Neural crest cell (in vitro differentiated cells): ENCODE results near the gene FRMD5. TPM values are rescaled to one million over a fixed set of nuclear protein-coding genes. Genes with fewer than 3 reads are reported as not detected.

Experiments used
- DNase-seq: peaks from one replicate; pipeline ENCODE4 v3.0.0; 2021; ENCODE audit warnings: low read depth, mixed read lengths, low spot score
- H3K27ac Mint-ChIP-seq: one replicate; pipeline ENCODE4 v1.8.0; 2021; ENCODE audit warnings: mild to moderate bottlenecking, mixed read lengths; ENCODE audit not compliant: unreplicated experiment
- H3K27me3 Mint-ChIP-seq: 2 replicates; pipeline ENCODE4 v1.8.0; 2021; ENCODE audit warnings: low read depth, mild to moderate bottlenecking, mixed read lengths
- H3K36me3 Mint-ChIP-seq: 2 replicates; pipeline ENCODE4 v1.8.0; 2021; ENCODE audit warnings: low read depth, mild to moderate bottlenecking, mixed read lengths
- H3K4me1 Mint-ChIP-seq: 2 replicates; pipeline ENCODE4 v1.8.0; 2021; ENCODE audit warnings: mixed read lengths
- H3K4me3 Mint-ChIP-seq: one replicate; pipeline ENCODE4 v1.8.0; 2021; ENCODE audit warnings: mild to moderate bottlenecking, mixed read lengths
- H3K9me3 Mint-ChIP-seq: 2 replicates; pipeline ENCODE4 v1.8.0; 2021; ENCODE audit warnings: mixed read lengths
- CTCF ChIP-seq: fragments of 200-600 bp; sonication (generic); conservative IDR thresholded peaks from 2 replicates; pipeline ENCODE4 v1.5.0; 2021; ENCODE audit warnings: antibody characterized with exemption, mild to moderate bottlenecking
- total RNA-seq: library from RNA; stranded (reverse); gene quantifications from 2 replicates; pipeline ENCODE4 v1.2.1, GENCODE V29; 2021

FRMD5 gene
- total RNA-seq, 1 donor from 2014 or later, result 4.3 TPM

- TF ChIP-seq CTCF, result no peak
Measured at GRCh38 chr15:43898891-43899290, 296.2 kb downstream of the FRMD5 start.

GRCh38 chr15:43896543-43896942 is 298.5 kb downstream of the FRMD5 start:
- Mint-ChIP-seq H3K36me3 (no peaks in the 10 kb centered on the region), H3K4me3 (no peak overlapping the region), H3K9me3 (no peaks in the 10 kb centered on the region), H3K4me1 (peaks cover 19% of the 10 kb centered on the region), H3K27ac (no peak overlapping the region), H3K27me3 (no peaks in the 10 kb centered on the region)
- no peak for DNase-seq
- no peak for TF ChIP-seq CTCF

More at GRCh38 chr15:43898891-43899290, 296.2 kb downstream of the FRMD5 start:
- Mint-ChIP-seq H3K27me3 (no peaks in the 10 kb centered on the region), H3K36me3 (no peaks in the 10 kb centered on the region), H3K4me3 (no peak overlapping the region), H3K27ac (no peak overlapping the region), H3K9me3 (no peaks in the 10 kb centered on the region), H3K4me1 (peaks cover 19% of the 10 kb centered on the region)
- DNase-seq, result no peak

- no peaks in the 10 kb centered on the region for H3K27me3 Mint-ChIP-seq
- no peaks in the 10 kb centered on the region for H3K9me3 Mint-ChIP-seq
- peaks cover 13% of the 10 kb centered on the region for H3K4me1 Mint-ChIP-seq
- H3K36me3 Mint-ChIP-seq, result no peaks in the 10 kb centered on the region
- no peak for TF ChIP-seq CTCF
- H3K27ac Mint-ChIP-seq, result no peak overlapping the region
- H3K4me3 Mint-ChIP-seq, result no peak overlapping the region
- no peak for DNase-seq
Measured at GRCh38 chr15:43895586-43895985, 299.5 kb downstream of the FRMD5 start.

DNA sequence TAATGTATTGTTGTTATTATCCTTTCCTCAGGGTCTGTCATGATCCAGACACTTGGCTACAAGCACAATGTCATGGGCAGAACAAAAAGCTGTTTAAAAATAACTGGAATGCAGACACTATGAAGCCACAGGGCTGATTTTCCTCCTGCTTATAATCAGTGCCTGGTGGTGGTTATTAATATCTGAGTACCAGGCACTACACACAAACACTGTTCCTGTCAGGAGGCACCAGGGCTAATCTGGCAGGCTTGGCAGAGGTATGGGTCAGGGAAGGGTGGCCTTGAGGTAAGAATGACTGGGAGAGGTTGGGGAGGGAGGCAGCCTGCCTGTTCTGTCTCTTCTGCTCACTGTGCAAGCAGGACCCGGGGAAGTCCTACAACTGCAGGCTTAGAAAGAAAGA is 301.1 kb downstream of the FRMD5 start:
- no peak for DNase-seq
- H3K4me3 Mint-ChIP-seq, result no peak overlapping the region
- no peaks in the 10 kb centered on the region for H3K27me3 Mint-ChIP-seq
- no peak for TF ChIP-seq CTCF
- H3K27ac Mint-ChIP-seq, result no peak overlapping the region
- H3K4me1 Mint-ChIP-seq, result peaks cover 7% of the 10 kb centered on the region
- no peaks in the 10 kb centered on the region for H3K9me3 Mint-ChIP-seq
- peaks cover 4% of the 10 kb centered on the region for H3K36me3 Mint-ChIP-seq

GRCh38 chr15:43889042-43889441 is 306.0 kb downstream of the FRMD5 start:
- no peak for DNase-seq
- H3K27ac Mint-ChIP-seq, result peak overlapping the region; percentile 8
- TF ChIP-seq CTCF, result no peak

GRCh38 chr15:43887901-43888300 is 307.2 kb downstream of the FRMD5 start:
- no peaks in the 10 kb centered on the region for H3K27me3 Mint-ChIP-seq
- TF ChIP-seq CTCF, result no peak
- H3K4me1 Mint-ChIP-seq, result no peaks in the 10 kb centered on the region
- H3K4me3 Mint-ChIP-seq, result no peak overlapping the region
- DNase-seq, result no peak
- H3K36me3 Mint-ChIP-seq, result peaks cover 10% of the 10 kb centered on the region
- H3K27ac Mint-ChIP-seq, result no peak overlapping the region
- no peaks in the 10 kb centered on the region for H3K9me3 Mint-ChIP-seq

More at GRCh38 chr15:43889042-43889441, 306.0 kb downstream of the FRMD5 start:
- no peaks in the 10 kb centered on the region for H3K9me3 Mint-ChIP-seq
- H3K4me1 Mint-ChIP-seq, result peaks cover 5% of the 10 kb centered on the region
- no peak overlapping the region for H3K4me3 Mint-ChIP-seq
- H3K27me3 Mint-ChIP-seq, result no peaks in the 10 kb centered on the region
- peaks cover 10% of the 10 kb centered on the region for H3K36me3 Mint-ChIP-seq
